UCSD-AML1 (cell line): ENCODE data around the gene NHERF2.

Experiments used
- DNase-seq: peaks from one replicate; lab custom pipeline; 2025; ENCODE audit not compliant: unreplicated experiment; lab: John Stamatoyannopoulos, UW

The NHERF2 gene

DNA sequence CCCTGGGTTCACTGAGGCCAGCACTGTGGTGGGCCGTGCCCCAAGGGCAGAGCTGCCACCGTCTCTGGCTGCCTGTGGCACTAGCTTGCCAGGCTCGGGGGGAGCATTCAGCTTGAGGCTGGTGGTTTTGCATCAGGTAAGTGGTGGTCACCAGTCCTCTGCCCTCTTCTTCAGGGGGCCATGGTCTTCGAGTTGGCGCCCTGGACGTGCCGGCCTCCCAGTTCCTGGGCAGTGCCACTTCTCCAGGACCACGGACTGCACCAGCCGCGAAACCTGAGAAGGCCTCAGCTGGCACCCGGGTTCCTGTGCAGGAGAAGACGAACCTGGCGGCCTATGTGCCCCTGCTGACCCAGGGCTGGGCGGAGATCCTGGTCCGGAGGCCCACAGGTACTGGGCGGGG, 53.3 kb downstream of the NHERF2 start:
- no peak for DNase-seq

- no peak for DNase-seq
Measured at GRCh38 chr16:2081201-2082084, 54.7 kb downstream of the NHERF2 start.

DNA sequence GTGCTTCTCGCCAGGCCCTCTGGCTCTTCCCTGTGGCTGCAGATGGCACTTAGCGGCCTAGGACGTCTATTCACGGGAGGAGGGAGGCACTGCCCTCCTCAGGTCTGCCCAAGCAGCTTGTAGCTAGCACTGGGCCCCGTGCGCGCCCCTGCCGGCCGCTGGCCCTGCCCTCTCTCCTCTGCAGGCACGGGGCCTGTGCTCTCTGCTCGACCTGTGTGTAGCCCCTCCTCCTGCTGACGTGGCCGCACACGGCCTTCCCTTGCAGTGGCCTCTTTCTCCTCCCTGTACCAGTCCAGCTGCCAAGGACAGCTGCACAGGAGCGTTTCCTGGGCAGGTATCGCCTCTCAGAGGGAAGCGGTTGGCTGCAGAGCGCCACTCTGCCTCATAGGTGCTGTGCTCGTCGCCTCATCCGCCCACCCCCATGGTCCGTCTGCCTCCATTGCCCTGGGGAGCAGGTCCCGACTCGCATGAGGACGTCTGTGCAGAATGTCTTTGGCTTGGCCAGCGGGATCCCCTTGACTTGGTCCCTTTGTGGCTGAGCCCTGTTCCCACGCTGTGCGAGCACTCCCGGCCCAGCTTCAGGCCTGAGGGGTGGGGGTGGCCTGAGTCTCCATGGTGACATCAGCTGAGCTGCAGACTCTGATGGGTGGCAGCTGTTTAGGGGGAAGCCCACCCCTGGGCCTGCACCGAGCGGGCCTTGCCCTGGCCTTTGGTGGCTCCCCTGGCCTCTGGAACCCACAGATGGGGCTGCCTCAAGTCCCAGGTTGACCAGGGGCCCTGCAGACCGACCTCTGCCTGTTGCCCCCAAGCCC, 55.7 kb downstream of the NHERF2 start:
- no peak for DNase-seq

GRCh38 chr16:2082983-2083364, 56.3 kb downstream of the NHERF2 start:
- no peak for DNase-seq

DNA sequence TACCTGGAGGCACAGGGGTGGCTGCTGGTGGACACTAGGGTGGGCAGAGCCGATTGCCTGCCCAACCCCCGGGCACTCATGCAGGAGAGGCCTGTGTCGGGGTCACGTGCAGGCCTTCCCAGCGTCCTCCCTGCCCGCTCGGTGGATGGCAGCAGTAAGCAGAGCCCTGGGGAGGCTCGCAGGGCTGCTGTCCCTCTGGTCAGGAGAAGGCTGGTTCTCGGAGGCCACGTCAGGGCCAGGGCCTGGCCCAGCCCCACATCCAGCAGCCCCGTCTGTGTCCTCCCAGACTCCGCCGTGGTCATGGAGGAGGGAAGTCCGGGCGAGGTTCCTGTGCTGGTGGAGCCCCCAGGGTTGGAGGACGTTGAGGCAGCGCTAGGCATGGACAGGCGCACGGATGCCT, 56.7 kb downstream of the NHERF2 start:
- DNase-seq = no peak

GRCh38 chr16:2083876-2084780, 57.4 kb downstream of the NHERF2 start:
- no peak for DNase-seq

- no peak for DNase-seq
Measured at GRCh38 chr16:2084895-2085625, 58.4 kb downstream of the NHERF2 start.

DNA sequence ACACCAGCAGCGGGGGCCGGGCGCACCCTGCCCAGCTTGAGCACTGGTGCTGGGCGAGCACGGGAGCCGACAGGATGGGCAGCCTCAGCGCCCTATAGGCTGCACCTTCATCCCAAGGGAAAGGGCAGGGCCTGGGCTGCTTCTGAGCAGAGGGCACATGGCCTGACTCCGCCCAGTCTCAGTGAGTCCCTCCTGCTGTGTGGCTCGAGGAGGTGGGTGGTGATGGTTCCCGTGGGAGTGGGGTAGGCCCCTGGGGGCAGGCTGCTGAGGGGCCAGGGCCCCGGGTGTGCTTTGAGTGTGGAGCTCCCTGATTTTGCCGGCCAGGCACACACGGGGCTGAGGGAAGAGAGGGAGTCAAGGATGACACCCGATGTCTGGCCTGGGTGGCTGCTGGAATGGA, 59.0 kb downstream of the NHERF2 start:
- no peak for DNase-seq

GRCh38 chr16:2086106-2086742, 59.5 kb downstream of the NHERF2 start:
- DNase-seq = no peak

- no peak for DNase-seq
Measured at GRCh38 chr16:2086812-2087747, 60.4 kb downstream of the NHERF2 start.

DNA sequence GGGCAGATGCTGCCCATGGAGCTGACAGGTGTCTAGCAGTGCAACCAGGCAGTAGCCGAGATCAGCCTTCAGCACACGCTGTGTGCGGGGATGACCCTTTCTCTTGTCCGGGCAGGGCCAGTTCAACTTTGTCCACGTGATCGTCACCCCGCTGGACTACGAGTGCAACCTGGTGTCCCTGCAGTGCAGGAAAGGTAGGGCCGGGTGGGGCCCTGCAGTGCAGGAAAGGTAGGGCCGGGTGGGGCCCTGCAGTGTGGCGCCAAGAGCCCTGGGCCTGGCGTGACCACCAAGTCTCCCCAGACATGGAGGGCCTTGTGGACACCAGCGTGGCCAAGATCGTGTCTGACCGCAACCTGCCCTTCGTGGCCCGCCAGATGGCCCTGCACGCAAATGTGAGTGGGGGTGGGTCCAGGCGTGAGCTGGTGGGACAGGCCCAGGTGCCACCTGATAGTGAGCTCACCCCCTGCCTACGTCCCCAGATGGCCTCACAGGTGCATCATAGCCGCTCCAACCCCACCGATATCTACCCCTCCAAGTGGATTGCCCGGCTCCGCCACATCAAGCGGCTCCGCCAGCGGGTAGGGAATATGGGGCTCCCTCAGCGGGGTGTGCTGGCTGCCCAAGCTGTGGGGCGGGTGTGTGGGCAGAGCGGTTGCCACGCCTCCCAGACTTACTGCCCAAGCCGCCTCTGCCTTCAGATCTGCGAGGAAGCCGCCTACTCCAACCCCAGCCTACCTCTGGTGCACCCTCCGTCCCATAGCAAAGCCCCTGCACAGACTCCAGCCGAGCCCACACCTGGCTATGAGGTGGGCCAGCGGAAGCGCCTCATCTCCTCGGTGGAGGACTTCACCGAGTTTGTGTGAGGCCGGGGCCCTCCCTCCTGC, 61.3 kb downstream of the NHERF2 start:
- no peak for DNase-seq
